Measurements from ENCODE around the gene ISOC2.

Gene ISOC2

GRCh38 chr19:55406826-55407549 is 54.5 kb downstream of the ISOC2 start:
- no peak for DNase-seq (ENCODE audit: low read depth, low spot score)

DNA sequence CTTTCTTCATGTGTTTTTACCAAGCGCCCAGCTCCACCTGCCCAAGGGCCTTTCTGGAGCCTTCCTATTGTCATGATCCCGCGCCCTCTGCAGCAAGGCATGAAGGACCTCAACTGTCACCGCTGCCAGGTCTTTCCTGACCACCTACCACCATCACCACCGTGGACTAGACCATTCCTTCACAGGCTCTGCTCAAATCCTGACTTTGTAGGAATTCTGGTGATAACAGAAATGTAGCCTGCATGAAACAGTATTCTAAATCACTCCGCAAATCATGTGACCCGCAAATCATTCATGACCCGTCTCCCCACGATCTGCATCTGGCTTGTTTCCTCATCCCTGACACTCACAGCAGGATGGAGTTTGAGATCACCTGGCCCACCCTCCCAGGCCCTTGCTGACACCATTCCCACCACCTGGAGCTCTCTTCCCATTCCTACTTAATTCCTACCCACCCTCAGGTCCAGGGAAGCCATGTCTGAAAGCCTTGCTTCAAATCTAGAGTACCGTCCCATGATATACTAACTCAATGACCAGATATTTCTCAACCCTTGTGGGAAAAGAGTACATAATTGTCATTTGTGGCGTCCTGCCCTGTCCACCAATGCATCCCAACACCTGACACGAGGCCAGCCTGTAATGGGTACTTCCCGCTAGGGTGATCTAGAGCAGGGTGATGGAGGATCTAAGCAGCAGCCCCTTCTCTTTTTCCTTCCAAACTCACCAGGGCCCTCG is 55.2 kb downstream of the ISOC2 start:
- DNase-seq (ENCODE audit: low read depth, low spot score): no peak

GRCh38 chr19:55405638-55406037 is 55.8 kb downstream of the ISOC2 start:
- DNase-seq (ENCODE audit: low read depth, low spot score): no peak

Measured in iPS DF 19.7 (cell line).